Stimulated activated naive CD8-positive, alpha-beta T cell treated with anti-CD3 and anti-CD28 coated beads, Interleukin-15, Interleukin-2, amounts not matched to agents 100 ng/mL and 50 ng/mL, for 24 hours (primary cell): ENCODE data around the gene MRPS21.

Source experiments
- H3K27ac Mint-ChIP-seq: one replicate; pipeline ENCODE4 v1.8.0; 2021; ENCODE audit warnings: mild to moderate bottlenecking, mixed read lengths
- H3K27me3 Mint-ChIP-seq: one replicate; pipeline ENCODE4 v1.8.0; 2021; ENCODE audit warnings: mixed read lengths
- H3K36me3 Mint-ChIP-seq: one replicate; pipeline ENCODE4 v1.8.0; 2021; ENCODE audit warnings: low read depth, mixed read lengths
- H3K4me1 Mint-ChIP-seq: one replicate; pipeline ENCODE4 v1.8.0; 2021; ENCODE audit warnings: low read depth, mixed read lengths
- H3K4me3 Mint-ChIP-seq: one replicate; pipeline ENCODE4 v1.8.0; 2021; ENCODE audit warnings: mild to moderate bottlenecking, mixed read lengths
- H3K9me3 Mint-ChIP-seq: one replicate; pipeline ENCODE4 v1.8.0; 2021; ENCODE audit warnings: mixed read lengths

The MRPS21 gene

DNA sequence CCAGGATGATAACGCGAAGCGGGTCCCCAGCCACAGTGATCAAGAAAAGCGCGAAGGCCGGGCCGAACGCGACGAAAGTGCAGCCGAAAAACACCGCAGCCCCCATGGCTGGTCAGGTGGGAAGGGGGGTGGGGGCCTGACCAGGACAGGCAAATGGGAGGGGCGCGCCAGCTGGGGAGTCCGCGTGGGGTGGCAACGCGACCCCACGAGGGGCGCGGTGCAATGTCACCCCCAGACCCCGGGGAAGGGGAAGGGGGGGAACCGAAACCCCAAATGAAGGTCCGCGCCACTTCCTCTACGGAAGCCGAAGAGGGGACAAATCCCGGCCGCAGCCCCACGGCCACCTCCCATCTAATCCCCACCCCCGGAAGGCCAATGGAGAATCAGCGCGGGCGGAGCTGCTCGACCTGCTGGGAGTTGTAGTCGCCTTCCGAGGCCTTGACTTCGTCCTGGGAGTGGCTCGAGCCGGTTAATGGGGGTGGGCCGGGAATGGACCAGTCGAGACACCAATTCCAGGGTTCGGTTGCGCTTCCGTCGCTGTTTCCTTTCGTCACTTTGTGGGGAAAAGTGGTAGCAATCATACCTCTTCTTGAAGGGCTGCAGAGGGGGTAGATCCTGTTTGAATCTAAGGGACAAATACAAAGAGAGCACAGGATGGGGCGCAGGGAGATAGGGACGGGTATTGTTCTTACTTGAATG lies 24.8 kb upstream of the MRPS21 start, which contains the start of gene APH1A:
Gene APH1A, minus strand, starts transcription at position 312 of the 699 bp plus-strand sequence. Its CDS starts 206 bp downstream, at position 106.
- Mint-ChIP-seq H3K4me1 (peaks cover 29% of the 10 kb centered on the region), H3K27me3 (no peaks in the 10 kb centered on the region), H3K4me3 (peak within 1 kb of the TSS; percentile 97), H3K36me3 (peaks cover 28% of the 10 kb centered on the region), H3K27ac (peak within 1 kb of the TSS; percentile 97), H3K9me3 (no peaks in the 10 kb centered on the region)

DNA sequence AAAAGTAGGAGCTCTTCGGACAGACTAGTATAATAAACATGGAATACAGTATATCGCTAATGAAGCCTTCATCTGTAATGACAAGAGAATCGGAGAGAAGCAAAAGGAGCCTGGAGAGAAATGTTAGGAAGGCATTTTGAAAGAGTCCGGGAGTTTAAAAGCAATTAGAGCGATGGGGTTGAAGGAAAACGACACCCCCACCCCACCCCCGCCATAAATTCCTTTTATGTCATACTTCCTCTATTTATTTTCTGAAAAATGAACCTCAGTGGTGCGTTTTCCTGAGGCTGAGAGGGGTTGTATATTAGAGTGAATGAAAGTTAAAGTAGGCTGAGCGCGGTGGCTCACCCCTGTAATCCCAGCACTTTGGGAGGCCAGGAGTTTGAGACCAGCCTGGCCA lies 24.2 kb upstream of the MRPS21 start:
- H3K27me3 Mint-ChIP-seq, result no peaks in the 10 kb centered on the region
- peak overlapping the region; percentile 97 for H3K4me3 Mint-ChIP-seq

DNA sequence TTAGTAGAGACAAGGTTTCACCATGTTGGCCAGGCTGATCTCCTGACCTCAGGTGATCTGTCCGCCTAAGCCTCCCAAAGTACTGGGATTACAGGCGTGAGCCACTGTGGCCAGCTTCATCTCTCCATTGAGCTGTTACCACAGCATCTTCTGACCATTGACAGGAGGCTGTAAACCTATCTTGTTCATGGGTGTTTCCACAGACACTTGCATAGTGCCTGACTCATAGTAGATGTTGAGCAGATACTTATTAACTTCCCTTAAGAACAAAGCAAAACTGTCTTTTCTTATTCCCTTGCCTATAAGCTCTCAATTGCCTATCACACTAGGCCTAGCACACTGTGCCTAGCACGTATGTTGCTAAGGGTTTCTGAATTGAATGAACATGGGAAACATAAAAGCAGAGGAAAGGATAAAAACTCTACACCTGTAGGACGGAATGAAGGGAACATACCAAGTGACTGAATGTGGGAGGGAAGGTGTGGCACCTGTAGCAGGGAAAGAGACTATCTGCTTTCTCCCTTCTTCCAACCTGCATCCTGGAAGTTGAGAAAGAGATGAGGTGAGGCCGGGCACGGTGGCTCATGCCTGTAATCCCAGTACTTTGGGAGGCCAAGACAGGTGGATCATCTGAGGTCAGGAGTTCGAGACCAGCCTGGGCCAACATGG lies 22.2 kb upstream of the MRPS21 start:
- no peaks in the 10 kb centered on the region for H3K27me3 Mint-ChIP-seq
- no peak overlapping the region for H3K4me3 Mint-ChIP-seq
- H3K9me3 Mint-ChIP-seq, result no peaks in the 10 kb centered on the region
- H3K27ac Mint-ChIP-seq, result no peak overlapping the region
- peaks cover 15% of the 10 kb centered on the region for H3K36me3 Mint-ChIP-seq
- H3K4me1 Mint-ChIP-seq, result peaks cover 29% of the 10 kb centered on the region

More for the DNA sequence above, 24.2 kb upstream of the MRPS21 start:
- H3K9me3 Mint-ChIP-seq, result no peaks in the 10 kb centered on the region
- peaks cover 29% of the 10 kb centered on the region for H3K4me1 Mint-ChIP-seq
- peaks cover 26% of the 10 kb centered on the region for H3K36me3 Mint-ChIP-seq
- peak overlapping the region; percentile 97 for H3K27ac Mint-ChIP-seq

DNA sequence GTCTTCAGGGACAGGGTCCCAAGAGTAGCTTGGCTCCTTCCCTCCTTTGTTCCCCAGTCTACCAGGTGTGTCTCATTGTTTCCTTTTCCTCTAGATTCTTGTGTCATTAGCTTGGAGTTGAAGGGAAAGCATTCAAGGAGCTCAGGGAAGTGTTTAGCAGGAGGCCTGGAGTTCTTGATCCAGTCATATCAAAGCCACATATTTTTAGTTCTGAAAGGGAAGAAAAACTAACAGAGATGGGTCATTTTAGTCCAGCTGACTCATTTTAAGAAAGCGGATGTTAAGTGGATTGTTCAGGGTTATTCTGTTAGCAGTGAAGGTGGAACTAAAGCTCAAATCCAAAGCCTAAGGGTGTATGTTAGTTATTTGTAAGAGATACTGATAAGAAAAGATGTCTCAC lies 20.4 kb upstream of the MRPS21 start:
- Mint-ChIP-seq H3K27ac (no peak overlapping the region), H3K4me3 (no peak overlapping the region)

DNA sequence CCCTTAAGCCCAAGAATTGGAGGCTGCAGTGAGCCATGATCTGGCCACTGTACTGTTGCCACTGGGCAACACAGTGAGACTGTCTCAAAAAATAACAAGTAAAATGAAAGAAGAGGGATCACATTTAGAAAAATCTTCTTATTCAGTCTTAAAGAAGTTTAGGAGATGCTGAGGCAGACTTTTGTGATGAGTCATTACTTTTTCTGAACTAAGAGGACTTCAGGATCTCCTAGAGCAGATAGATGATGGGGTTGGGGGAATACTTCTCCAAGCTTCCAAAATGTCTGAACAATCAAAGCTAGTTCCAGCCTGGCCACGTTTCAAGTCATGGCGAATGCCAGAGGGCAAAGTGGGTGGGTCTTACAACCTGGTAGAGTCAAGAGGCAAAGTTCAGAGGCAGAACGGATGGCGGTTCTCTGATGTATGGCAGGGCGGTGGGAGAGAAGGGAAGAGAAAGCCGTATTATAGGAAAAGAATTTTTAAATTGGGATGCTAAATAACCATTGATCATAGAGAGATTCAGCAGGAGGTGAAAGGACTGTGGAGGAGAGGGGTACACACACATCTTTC lies 13.4 kb upstream of the MRPS21 start:
- H3K27me3 Mint-ChIP-seq, result peaks cover 13% of the 10 kb centered on the region
- no peaks in the 10 kb centered on the region for H3K36me3 Mint-ChIP-seq
- no peak overlapping the region for H3K27ac Mint-ChIP-seq
- peaks cover 32% of the 10 kb centered on the region for H3K4me1 Mint-ChIP-seq
- no peak overlapping the region for H3K4me3 Mint-ChIP-seq
- H3K9me3 Mint-ChIP-seq, result no peaks in the 10 kb centered on the region

More for the DNA sequence above, 20.4 kb upstream of the MRPS21 start:
- H3K36me3 Mint-ChIP-seq, result peaks cover 4% of the 10 kb centered on the region
- H3K9me3 Mint-ChIP-seq, result no peaks in the 10 kb centered on the region
- H3K27me3 Mint-ChIP-seq, result no peaks in the 10 kb centered on the region
- H3K4me1 Mint-ChIP-seq, result peaks cover 12% of the 10 kb centered on the region

DNA sequence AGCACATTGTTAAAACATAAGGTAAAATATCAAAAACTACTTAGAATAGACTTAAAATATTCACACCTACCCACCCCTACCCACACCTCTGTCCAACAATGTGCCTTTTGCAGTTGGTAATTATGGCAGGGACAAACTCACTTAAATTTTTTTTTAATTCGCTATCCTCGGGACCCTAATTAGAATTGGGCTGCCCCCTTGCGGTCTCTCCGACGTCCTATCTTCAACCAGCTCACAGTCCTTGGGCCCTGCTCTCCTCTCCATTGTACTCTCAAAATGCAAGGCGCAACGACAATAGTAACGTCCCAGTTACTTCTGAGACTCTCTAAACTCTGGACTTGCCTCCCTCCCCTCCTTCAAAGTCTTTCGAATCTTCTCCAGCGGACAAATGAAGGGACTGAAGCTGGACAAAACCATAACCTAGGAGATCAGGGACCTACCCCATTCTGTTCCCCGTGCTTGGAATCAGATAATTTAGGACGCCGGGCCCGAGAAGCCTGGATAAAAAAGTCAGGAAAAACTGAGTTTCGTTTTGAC lies 12.4 kb upstream of the MRPS21 start:
- Mint-ChIP-seq H3K4me3 (peak overlapping the region; percentile 82), H3K9me3 (no peaks in the 10 kb centered on the region), H3K4me1 (peaks cover 32% of the 10 kb centered on the region), H3K27me3 (peaks cover 13% of the 10 kb centered on the region), H3K36me3 (no peaks in the 10 kb centered on the region), H3K27ac (peak overlapping the region; percentile 93)

DNA sequence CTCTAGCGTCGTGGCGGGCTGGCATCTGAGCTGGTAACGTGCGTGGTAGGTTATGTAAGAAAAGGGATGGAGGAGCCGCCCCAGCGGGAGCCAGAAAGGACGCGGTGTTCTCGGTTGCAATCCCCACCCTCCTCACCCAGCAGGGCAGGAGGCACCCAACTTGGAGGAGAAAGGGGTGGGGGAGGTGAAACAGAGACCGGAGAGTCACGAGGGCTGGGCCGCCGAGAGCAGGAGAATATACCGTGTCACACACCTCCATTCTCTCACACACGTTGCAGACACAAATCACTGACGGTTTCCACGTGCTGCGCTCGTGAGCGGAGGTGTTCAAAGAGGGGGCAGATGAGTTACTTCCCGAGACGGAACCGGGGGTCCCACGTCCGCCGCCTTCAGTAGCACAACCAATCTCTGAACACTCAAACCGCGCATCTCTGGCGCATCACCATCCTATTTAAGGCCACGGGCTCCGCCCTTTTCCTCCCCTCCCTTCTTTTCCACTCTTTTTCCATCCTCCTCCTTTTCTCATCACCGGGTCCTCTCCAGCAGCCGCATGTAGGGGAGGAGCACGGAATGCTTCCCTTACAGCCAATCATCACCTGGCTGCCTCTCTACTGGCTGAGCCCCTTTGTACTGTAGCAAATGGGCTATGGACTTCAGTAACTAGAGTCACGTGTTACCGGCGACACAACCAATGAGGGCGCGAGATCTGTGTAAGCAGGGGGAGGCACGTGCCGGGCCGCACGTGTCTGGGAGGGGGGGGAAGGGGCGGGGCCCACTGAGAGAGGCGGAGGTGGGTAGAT lies 11.7 kb upstream of the MRPS21 start, which contains the start of gene CIART:
Gene CIART, plus strand, starts transcription at position 797 of the 800 bp plus-strand sequence. CDS start 714 bp downstream, outside the sequence.
- Mint-ChIP-seq H3K4me3 (peak within 1 kb of the TSS; percentile 82), H3K9me3 (no peaks in the 10 kb centered on the region), H3K36me3 (no peaks in the 10 kb centered on the region), H3K4me1 (peaks cover 32% of the 10 kb centered on the region), H3K27me3 (peaks cover 13% of the 10 kb centered on the region), H3K27ac (peak within 1 kb of the TSS; percentile 93)

DNA sequence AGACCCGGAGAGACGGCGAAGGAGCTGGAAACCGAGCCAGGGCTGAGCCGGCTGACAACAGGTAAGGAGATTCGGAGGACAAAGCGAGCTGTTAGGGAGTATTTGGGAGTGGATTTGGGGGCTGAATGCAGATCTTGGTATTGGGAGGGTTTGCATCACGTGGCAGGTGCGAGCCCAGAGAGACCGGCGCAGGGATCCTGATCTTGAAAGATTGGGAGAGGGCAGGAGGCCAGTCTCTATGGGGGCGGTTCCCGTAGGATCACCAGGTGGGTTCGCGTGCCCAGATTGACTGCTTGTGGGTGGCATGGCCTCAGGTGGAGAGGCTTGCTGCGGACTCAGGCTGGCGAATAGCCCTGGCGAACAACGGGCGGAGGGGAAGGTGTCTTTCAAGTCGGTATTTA lies 11.1 kb upstream of the MRPS21 start:
- no peaks in the 10 kb centered on the region for H3K36me3 Mint-ChIP-seq
- peaks cover 13% of the 10 kb centered on the region for H3K27me3 Mint-ChIP-seq
- H3K27ac Mint-ChIP-seq, result peak overlapping the region; percentile 93
- H3K4me1 Mint-ChIP-seq, result peaks cover 32% of the 10 kb centered on the region
- H3K4me3 Mint-ChIP-seq, result peak overlapping the region; percentile 82
- no peaks in the 10 kb centered on the region for H3K9me3 Mint-ChIP-seq

DNA sequence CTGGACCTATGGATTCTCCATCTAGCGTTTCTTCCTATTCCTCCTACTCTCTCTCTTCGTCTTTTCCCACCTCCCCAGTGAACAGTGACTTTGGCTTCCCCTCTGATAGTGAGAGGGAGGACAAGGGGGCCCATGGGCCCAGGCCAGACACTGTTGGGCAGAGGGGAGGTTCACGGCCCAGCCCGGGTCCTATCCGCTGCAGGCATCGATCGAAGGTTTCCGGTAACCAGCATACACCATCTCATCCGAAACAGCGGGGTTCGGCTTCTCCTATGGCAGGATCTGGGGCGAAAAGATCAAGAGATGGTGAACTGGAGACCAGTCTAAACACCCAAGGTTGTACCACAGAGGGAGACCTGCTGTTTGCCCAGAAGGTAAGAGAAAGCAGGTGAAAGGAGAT lies 10.4 kb upstream of the MRPS21 start:
- H3K27ac Mint-ChIP-seq, result no peak overlapping the region
- no peaks in the 10 kb centered on the region for H3K9me3 Mint-ChIP-seq

DNA sequence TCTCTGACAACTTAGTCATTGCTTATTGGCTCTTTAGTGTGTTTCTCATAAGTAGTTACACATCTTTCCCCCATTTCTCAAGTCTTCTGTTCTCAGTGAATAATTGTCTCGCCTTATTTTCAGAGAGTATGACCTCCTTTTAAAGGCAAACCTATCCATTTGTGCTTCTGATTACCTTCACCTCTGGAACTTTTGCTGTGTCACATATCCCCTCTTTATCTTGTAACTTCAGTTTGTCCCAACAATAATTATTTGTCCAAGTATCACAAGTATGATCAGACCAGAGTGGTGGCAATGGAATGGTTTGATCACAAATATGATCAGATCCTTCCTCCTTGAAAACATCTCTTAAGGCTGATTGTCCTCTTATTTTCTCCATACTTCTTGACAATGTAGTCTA lies 5.3 kb upstream of the MRPS21 start:
- Mint-ChIP-seq H3K27ac (no peak overlapping the region), H3K9me3 (no peaks in the 10 kb centered on the region), H3K4me3 (no peak overlapping the region), H3K27me3 (no peaks in the 10 kb centered on the region), H3K4me1 (peaks cover 7% of the 10 kb centered on the region), H3K36me3 (no peaks in the 10 kb centered on the region)

More for the DNA sequence above, 10.4 kb upstream of the MRPS21 start:
- peaks cover 13% of the 10 kb centered on the region for H3K27me3 Mint-ChIP-seq
- no peaks in the 10 kb centered on the region for H3K36me3 Mint-ChIP-seq
- H3K4me3 Mint-ChIP-seq, result peak overlapping the region; percentile 65
- peaks cover 32% of the 10 kb centered on the region for H3K4me1 Mint-ChIP-seq

DNA sequence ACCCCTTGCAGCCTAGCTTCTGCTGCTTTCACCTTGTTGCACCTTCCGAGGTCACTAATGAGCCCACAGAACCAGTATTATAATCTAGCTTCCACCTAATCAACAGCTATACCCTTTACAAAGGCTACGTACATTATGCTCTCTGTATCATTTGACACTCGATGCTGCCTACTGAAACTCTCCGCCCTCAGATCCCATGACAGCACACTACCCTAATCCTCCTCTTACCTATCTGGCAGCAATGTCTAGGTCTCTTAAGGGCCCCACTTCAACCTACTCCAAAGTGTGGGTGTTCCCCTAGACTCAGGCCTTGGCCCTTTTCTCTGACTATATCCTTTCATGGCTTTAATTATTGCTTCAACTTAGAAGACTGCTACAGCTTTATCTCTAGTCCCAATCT lies 4.8 kb upstream of the MRPS21 start:
- Mint-ChIP-seq H3K4me1 (peaks cover 10% of the 10 kb centered on the region), H3K36me3 (no peaks in the 10 kb centered on the region), H3K27me3 (no peaks in the 10 kb centered on the region), H3K9me3 (no peaks in the 10 kb centered on the region), H3K27ac (no peak overlapping the region), H3K4me3 (no peak overlapping the region)

DNA sequence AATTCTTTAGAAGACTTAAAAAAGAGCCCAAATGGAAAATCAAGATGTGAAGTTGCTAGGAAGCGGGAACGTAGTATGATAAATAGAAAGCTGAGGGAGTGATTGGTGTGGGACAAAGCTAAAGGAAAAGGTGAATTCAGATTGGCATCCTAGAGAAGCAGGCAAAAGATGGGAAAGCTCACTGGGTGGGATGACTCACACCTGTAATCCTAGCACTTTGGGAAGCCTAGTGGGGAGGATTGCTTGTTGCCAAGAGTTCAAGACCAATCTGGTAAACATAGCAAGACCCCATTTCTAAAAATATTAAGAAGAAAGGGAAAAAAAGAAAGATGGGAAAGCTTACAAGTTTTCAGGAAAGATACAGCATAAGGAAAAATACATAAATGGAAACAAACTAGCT lies 1.8 kb downstream of the MRPS21 start:
- peak overlapping the region; percentile 76 for H3K27ac Mint-ChIP-seq
- H3K4me3 Mint-ChIP-seq, result peak overlapping the region; percentile 96
- no peaks in the 10 kb centered on the region for H3K27me3 Mint-ChIP-seq

DNA sequence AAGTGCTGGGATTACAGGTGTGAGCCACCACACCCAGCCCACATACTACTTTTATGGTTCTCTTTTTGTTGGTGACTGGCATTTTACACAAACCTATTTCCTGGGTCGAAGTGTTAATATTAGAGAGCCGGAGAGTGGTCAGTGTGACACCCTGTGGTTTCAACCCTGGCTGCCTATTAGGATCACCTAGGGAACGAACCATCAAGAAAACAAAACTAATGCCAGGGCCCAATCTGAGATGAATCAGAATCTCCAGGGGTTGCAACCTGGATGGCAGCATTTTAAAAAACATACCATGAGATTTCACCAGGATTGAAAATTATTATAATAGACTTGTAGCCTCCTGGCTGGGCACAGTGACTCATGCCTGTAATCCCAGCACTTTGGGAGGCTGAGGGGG lies 6.1 kb downstream of the MRPS21 start:
- Mint-ChIP-seq H3K4me3 (no peak overlapping the region), H3K27me3 (no peaks in the 10 kb centered on the region), H3K9me3 (no peaks in the 10 kb centered on the region), H3K27ac (no peak overlapping the region), H3K4me1 (peaks cover 38% of the 10 kb centered on the region), H3K36me3 (peaks cover 70% of the 10 kb centered on the region)

More for the DNA sequence above, 1.8 kb downstream of the MRPS21 start:
- Mint-ChIP-seq H3K4me1 (peaks cover 49% of the 10 kb centered on the region), H3K36me3 (peaks cover 44% of the 10 kb centered on the region), H3K9me3 (no peaks in the 10 kb centered on the region)

DNA sequence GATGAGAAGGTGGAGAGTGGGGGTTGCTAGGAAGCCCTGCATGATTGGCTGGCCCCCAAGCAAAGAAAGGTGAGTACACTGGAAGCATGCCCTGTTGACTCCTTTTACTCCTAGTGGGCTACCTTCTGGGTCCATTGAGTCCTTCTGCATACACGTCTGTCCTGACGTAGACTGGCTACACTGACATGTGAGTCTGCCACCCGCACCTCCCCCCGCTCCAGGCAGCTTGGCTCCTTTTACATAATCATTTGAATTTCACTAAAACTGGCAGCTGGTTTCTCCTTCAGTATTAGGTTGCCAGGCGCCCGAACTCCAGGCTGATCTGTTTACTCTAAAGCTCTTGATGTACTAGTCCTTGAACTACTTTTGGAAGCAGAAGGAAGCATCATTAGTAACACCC lies 8.7 kb downstream of the MRPS21 start:
- Mint-ChIP-seq H3K4me3 (no peak overlapping the region), H3K36me3 (peaks cover 67% of the 10 kb centered on the region)

More for the DNA sequence above, 8.7 kb downstream of the MRPS21 start:
- peaks cover 15% of the 10 kb centered on the region for H3K4me1 Mint-ChIP-seq
- H3K27me3 Mint-ChIP-seq, result no peaks in the 10 kb centered on the region
- no peaks in the 10 kb centered on the region for H3K9me3 Mint-ChIP-seq
- peak overlapping the region; percentile 18 for H3K27ac Mint-ChIP-seq
